Measurements from ENCODE around the gene KCTD19. TPM values are rescaled to one million over a fixed set of nuclear protein-coding genes. Genes with fewer than 3 reads are reported as not detected.

Gene KCTD19
- total and polyA plus RNA-seq, 8 donors = 0.03 to 3.3 (median 2.2) TPM; not detected in 5

GRCh38 chr16:67312719-67313118 is 13.8 kb downstream of the KCTD19 start:
- DNase-seq = no peak
- H3K9me3 ChIP-seq = no peaks in the 10 kb centered on the region
- peaks cover 0 to 4% (median 0%) of the 10 kb centered on the region in 4 donors for H3K4me1 ChIP-seq
- H3K4me3 ChIP-seq = no peak overlapping the region
- peak overlapping the region in 4 of 5 donors; percentile 45 to 70 (median 49) for H3K27ac ChIP-seq
- TF ChIP-seq POLR2A (IDR thresholded peaks at IDR 0.05) = no peak
- no peak for TF ChIP-seq CTCF (IDR thresholded peaks at IDR 0.05)
- no peak for TF ChIP-seq EP300 (IDR thresholded peaks at IDR 0.05)
- no peak for TF ChIP-seq POLR2AphosphoS5 (IDR thresholded peaks at IDR 0.05)
- no peaks in the 10 kb centered on the region for H3K36me3 ChIP-seq
- intact Hi-C loops (cut with DNase I; ENCODE audit: low total_unique reads) = no loop called here
- H3K27me3 ChIP-seq = no peaks in the 10 kb centered on the region

GRCh38 chr16:67311607-67312488 is 14.7 kb downstream of the KCTD19 start:
- 45 to 59% (median 51%) methylated on average over 5 of the region's 5 CpGs for WGBS, 5 donors

GRCh38 chr16:67310561-67310960 is 16.0 kb downstream of the KCTD19 start:
- Histone ChIP-seq H3K27me3 (no peaks in the 10 kb centered on the region), H3K4me3 (no peak overlapping the region), H3K27ac (no peak overlapping the region), H3K4me1 (peaks cover 0 to 4% (median 0%) of the 10 kb centered on the region in 4 donors), H3K9me3 (no peaks in the 10 kb centered on the region), H3K36me3 (no peaks in the 10 kb centered on the region)
- intact Hi-C loops (cut with DNase I; ENCODE audit: low total_unique reads) = no loop called here
- no peak for TF ChIP-seq POLR2A (IDR thresholded peaks at IDR 0.05)
- no peak for TF ChIP-seq POLR2AphosphoS5 (IDR thresholded peaks at IDR 0.05)
- no peak for TF ChIP-seq CTCF (IDR thresholded peaks at IDR 0.05)
- no peak for TF ChIP-seq EP300 (IDR thresholded peaks at IDR 0.05)
- no peak for DNase-seq
- 89 to 97% (median 95%) methylated on average over 3 of the region's 3 CpGs for WGBS, 5 donors

More at GRCh38 chr16:67311607-67312488, 14.7 kb downstream of the KCTD19 start:
- peak in 1 of 2 donors; percentile 55 for DNase-seq
- intact Hi-C loops (cut with DNase I; ENCODE audit: low total_unique reads) = no loop called here
- no peaks in the 10 kb centered on the region for H3K36me3 ChIP-seq
- H3K4me1 ChIP-seq = peaks cover 0 to 4% (median 0%) of the 10 kb centered on the region in 4 donors
- H3K27ac ChIP-seq = peak overlapping the region; percentile 18 to 70 (median 50)
- no peaks in the 10 kb centered on the region for H3K9me3 ChIP-seq
- H3K4me3 ChIP-seq = no peak overlapping the region
- no peaks in the 10 kb centered on the region for H3K27me3 ChIP-seq
- TF ChIP-seq EP300 (IDR thresholded peaks at IDR 0.05) (no peak), CTCF (IDR thresholded peaks at IDR 0.05) (no peak), POLR2A (IDR thresholded peaks at IDR 0.05) (no peak), POLR2AphosphoS5 (IDR thresholded peaks at IDR 0.05) (peak in 1 of 3 donors; percentile 45)

- no peak overlapping the region for H3K4me3 ChIP-seq
- H3K4me1 ChIP-seq = peaks cover 5 to 16% (median 11%) of the 10 kb centered on the region in 4 donors
- intact Hi-C loops (cut with DNase I; ENCODE audit: low total_unique reads) = no loop called here
- no peak for DNase-seq
- H3K27ac ChIP-seq = no peak overlapping the region
- no peaks in the 10 kb centered on the region for H3K9me3 ChIP-seq
- H3K36me3 ChIP-seq = no peaks in the 10 kb centered on the region
- WGBS, 5 donors = 89 to 96% (median 92%) methylated on average over 13 of the region's 13 CpGs
- TF ChIP-seq EP300 (IDR thresholded peaks at IDR 0.05) (no peak), POLR2A (IDR thresholded peaks at IDR 0.05) (no peak), POLR2AphosphoS5 (IDR thresholded peaks at IDR 0.05) (no peak), CTCF (IDR thresholded peaks at IDR 0.05) (no peak)
- H3K27me3 ChIP-seq = no peaks in the 10 kb centered on the region
These were observed 21.1 kb downstream of the KCTD19 start for GRCh38 chr16:67305216-67306071.

Data from stomach (tissue), 9 donors.